Fibroblast of the aortic adventitia (primary cell): ENCODE data around the gene KCNK4. TPM values are rescaled to one million over a fixed set of nuclear protein-coding genes. Genes with fewer than 3 reads are reported as not detected.

Experiments
- DNase-seq: peaks from one replicate; pipeline ENCODE4 v3.0.0-alpha.2; 2010; ENCODE audit warnings: low read depth
- H3K4me3 ChIP-seq: 2 replicates; pipeline ENCODE4 v1.5.1; 2011; ENCODE audit warnings: low read depth, mild to moderate bottlenecking, control low read depth, low read length, moderate library complexity
- CTCF ChIP-seq: IDR thresholded peaks from 2 replicates; pipeline ENCODE4 v1.5.1; 2011; ENCODE audit warnings: mild to moderate bottlenecking, low read length, control low read depth, inconsistent platforms; ENCODE audit not compliant: insufficient read depth
- total RNA-seq: library from RNA; depleted of rRNA; stranded (reverse); fragments of >200 nt; gene quantifications from 2 replicates; pipeline ENCODE4 v1.2.3, GENCODE V29; 2012; ENCODE audit warnings: low replicate concordance

The KCNK4 gene
- total RNA-seq, 1 donor = not detected

- DNase-seq = no peak
- no peak for TF ChIP-seq CTCF
- no peak overlapping the region for H3K4me3 ChIP-seq
These were observed 31.5 kb upstream of the KCNK4 start for GRCh38 chr11:64259533-64260067.

GRCh38 chr11:64260147-64260708 lies 30.9 kb upstream of the KCNK4 start:
- DNase-seq = no peak
- no peak overlapping the region for H3K4me3 ChIP-seq
- TF ChIP-seq CTCF = no peak

- DNase-seq = no peak
- TF ChIP-seq CTCF = no peak
- H3K4me3 ChIP-seq = no peak overlapping the region
These were observed 29.5 kb upstream of the KCNK4 start for GRCh38 chr11:64261556-64262080.

GRCh38 chr11:64262271-64263002 lies 28.7 kb upstream of the KCNK4 start:
- no peak for DNase-seq
- H3K4me3 ChIP-seq = no peak overlapping the region
- no peak for TF ChIP-seq CTCF

GRCh38 chr11:64263021-64263946 lies 27.8 kb upstream of the KCNK4 start:
- no peak for DNase-seq

More at GRCh38 chr11:64263021-64263946, 27.8 kb upstream of the KCNK4 start:
- TF ChIP-seq CTCF = no peak
- H3K4me3 ChIP-seq = no peak overlapping the region
